ENCODE measurements around the gene FGF1. TPM values are rescaled to one million over a fixed set of nuclear protein-coding genes. Genes with fewer than 3 reads are reported as not detected.
"Not testable (repeated sequence)": the region's sequence is repeated elsewhere in the genome, so short reads cannot be mapped to it uniquely, and the experiment has no call there.

Gene FGF1
- total RNA-seq, 1 donor from 2014 or later = 0.88 TPM

DNA sequence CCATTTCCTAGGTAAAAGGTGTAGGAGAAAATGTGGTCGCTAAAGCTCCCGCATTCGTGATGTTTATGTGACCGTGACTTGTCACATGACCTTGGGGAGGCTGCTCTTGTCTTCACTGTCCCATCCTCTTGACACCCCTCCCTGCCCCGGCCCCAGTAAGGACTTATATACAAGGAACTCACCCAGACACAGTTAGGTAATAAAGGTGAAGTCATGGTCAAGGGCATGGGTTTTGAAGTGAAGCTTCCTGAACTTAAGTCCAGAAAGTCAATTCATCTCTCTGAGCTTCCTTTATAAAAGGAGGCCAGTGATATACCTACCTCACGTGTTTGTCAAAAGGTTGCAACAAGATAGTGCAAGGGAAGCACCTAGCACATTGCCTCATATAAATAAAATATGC lies 17.6 kb downstream of the FGF1 start:
- peak; percentile 19 for ATAC-seq

DNA sequence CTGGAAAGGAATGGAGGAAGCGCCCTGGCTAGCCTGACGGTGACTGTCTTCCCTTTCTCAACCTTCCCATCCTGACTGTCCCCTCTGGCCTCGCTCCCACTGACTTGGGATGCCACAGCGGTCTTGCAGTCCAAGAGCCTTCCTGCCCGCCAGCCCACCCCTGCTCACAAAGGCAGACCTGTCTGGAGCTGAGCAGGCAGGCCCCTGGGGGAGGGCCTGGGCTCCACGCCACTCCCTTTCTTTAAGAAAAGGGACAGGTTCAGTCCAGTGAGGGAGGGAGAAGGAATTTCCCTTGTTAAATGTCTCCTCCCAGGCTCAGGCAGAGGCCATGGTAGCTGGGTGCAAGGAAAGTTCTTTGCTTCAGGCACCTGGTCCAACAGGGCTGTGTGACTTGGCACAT lies 18.1 kb downstream of the FGF1 start:
- ATAC-seq = peak; percentile 67

- no peak for ATAC-seq
These were observed 21.3 kb downstream of the FGF1 start for GRCh38 chr5:142664636-142665035.

GRCh38 chr5:142664067-142664466 lies 21.8 kb downstream of the FGF1 start:
- no peak for ATAC-seq

DNA sequence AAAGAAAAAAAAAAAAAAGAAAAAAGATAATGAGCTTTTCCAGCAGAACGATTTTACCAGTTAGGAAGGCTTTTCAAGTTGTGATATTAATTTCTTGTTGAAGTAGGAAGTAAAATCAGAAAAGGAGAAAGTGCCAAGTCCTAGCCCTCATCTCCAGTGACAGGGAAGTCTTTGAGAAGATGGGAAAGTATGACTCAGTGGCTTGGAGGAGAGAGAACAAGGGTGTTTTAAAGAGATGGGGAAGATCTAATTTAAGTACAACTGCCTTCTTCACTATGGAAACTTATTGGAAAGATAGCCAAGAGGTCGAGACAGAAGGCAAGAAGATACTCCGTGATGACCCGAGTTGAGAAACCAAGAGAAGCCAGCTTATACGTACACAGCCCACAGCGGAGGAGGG lies 22.6 kb downstream of the FGF1 start:
- no peak for ATAC-seq

- ATAC-seq = no peak
These were observed 23.9 kb downstream of the FGF1 start for GRCh38 chr5:142661957-142662356.

GRCh38 chr5:142661143-142661542 lies 24.7 kb downstream of the FGF1 start:
- no peak for ATAC-seq

- ATAC-seq = no peak
These were observed 25.2 kb downstream of the FGF1 start for GRCh38 chr5:142660731-142661130.

DNA sequence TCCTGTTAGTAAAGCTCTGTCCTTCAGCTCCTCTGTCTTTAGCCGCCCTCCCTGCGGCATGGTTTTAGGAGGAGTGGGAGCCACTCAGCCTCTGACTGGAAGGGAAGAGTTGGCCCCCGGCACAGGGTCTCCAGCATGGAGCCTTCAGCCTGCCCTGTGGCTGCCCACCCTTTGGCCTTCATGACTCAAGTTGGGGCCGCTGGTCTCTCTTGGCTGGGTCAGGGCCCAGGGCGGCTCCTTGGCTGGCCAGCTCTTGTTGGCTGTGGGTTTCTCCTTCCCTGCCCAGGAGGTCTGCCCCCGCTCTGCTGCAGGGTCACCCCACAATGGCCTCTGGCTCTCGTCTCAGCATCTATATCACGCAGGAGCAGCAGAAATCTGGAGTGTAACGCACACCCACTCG lies 25.7 kb downstream of the FGF1 start:
- no peak for ATAC-seq

DNA sequence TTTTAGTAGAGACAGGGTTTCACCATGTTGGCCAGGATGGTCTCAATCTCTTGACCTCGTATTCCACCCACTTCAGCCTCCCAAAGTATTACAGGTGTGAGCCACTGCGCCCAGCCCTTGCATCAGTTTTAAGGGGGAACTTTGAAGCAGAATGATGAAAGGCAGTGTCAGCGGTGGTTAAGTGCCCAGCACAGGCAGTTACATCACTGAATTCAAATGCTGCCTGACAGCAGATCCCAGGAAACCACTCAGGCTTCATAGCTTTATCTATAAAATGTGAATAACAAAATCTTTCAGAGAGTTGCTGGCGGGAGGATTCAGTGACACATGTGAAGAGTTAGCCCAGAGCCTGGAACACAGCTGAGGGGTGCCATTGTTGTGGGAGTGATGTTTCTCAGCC lies 26.5 kb downstream of the FGF1 start:
- no peak for ATAC-seq

DNA sequence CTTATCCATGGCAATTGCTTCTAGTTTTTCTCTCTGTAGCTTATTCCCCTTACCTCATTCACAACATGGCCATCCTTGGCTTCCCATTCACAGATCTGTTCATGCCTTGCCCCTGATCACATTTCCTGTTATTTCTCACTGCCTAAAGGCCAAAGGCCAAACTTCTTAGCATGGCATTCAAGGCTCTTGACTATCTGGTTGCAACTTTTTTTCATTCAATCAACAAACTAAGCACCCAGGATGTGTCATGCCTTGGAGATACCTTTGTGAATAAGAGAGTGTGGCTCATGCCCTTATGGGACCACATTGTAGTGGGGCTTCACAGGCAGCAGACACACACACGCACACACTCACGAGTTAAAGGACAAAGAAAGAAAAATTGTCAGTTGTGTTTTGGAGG lies 27.6 kb downstream of the FGF1 start:
- no peak for ATAC-seq

GRCh38 chr5:142657446-142657845 lies 28.4 kb downstream of the FGF1 start:
- no peak for ATAC-seq

DNA sequence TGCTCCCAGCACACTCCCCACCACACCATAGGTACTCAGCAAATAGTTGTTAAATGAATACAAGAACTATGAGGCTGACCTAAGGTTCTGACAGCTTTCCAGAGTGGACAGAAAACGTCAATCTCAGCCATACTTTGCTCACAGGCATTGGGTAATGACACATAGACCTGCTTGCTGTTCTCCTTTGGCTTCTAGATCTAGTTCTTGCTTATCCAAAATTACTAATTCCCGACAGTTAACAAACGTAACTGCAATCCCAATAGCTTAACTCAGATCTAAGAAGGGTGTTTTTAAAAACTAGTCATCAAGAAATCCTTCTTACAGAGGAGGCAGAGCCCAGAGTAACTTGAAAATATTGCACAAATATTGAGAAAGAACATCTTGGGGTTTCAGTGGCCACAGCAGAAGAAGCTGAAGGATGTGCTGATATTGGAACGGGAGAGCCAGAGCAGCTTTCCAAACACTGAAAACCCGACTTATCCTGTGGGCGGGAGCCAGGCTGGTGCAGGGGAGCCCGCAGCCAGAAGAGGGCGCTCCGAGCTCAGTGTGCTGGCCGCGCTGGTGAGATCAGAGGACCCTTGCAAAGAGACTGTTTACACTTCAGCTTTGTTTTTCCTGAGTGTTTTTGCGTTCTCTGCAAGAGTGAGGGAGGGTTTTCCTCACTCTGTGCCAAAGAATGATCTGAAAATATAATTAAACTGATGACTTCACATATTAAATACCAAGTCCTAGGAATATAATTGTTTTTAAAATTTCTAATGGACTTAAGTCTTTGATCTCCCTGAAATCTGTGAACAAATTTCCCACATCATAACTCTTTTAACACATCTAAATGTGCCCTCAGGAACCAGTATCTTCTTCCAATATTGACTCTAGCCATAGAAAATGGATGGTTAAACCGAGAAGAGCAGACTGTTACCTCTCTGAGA lies 30.3 kb downstream of the FGF1 start:
- ATAC-seq = peak; percentile 85

- no peak for ATAC-seq
These were observed 31.3 kb downstream of the FGF1 start for GRCh38 chr5:142654578-142655058.

DNA sequence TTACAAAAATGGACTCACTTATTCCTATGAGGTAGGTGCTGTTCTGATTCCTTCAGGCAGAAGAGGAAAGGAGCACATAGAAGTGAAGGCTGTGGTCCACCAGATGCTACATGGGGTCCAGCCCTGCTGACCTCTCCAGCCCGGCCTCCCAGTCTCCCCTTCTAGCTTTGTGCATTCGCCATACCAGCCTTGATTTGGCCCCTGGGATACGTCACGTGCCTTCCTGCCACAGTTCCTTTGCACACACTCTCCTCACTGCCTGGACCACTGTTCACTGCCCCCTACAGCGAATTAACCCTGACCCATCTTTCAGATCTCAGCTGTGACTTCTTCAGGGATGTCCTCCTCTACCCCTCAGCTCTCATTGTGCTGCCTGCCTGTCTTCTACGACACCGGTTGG lies 32.6 kb downstream of the FGF1 start:
- no peak for ATAC-seq

DNA sequence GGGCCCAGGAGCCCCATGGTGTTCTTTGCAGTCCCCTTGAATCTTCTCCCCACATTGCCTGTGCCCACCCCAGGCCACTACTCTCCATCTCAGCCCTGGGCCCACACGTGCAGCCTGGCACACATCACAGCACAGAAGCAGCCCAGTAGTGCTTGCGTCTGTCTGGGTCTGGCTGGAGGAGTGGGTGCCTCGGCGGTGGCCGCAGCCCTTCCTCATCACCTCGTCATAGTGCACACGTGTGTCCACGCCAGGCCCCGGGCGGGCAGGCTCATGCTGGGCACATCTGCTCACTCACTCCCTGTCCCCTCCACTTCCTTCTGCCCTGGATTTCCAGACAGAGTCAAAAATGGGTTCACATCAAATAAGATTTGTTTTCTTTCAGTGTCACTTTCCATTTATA lies 33.3 kb downstream of the FGF1 start:
- no peak for ATAC-seq

GRCh38 chr5:142650881-142651280 lies 35.0 kb downstream of the FGF1 start:
- ATAC-seq = no peak

DNA sequence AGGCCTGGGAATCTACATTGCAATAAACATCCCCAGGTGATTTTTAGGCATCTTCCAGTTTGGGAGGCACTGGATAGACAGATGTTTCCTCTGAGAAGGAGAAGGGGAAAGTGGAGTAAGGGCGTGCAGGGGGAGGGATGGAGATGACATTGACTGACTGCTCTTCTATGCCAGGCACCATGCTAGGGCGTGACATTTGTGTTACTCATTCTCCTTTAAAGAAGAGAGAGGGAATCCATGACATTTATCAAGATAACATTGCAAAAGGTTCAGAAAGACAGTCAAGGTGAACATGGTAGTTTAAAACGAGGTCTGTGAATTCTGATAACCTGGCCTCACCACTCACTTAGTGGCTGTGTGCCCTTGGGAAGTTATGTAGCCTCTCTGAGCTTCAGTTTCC lies 35.8 kb downstream of the FGF1 start:
- no peak for ATAC-seq

DNA sequence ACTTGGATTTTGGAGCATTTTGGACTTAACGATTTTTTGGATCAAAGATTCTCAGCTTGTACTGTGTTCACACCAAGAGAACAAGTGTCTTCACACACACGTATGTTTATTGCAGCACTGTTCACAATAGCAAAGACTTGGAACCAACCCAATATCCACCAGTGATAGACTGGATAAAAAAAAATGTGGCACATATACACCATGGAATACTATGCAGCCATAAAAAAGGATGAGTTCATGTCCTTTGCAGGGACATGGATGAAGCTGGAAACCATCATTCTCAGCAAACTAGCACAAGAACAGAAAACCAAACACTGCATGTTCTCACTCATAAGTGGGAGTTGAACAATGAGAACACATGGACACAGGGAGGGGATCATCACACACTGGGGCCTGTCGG lies 37.8 kb downstream of the FGF1 start:
- not testable (repeated sequence) for ATAC-seq

DNA sequence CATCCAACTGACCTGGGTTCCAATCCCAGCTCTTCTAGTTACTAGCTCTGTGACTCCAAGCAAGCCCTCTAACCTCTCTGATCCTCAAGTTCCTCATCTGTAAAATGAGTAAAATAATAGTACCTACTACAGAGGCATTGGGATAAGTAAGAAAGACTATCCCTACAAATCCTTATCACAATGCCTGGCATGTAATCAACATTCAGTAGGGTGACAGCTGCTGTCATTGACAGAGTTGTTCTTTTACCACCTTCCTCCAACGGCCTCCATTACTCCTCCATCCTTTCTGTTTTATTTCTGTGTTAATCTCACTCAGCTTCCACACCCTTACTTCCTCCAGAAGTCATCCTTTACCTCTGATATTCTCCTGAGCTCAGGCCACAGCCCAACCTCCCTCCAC lies 40.4 kb downstream of the FGF1 start:
- ATAC-seq = no peak

- peak; percentile 96 for ATAC-seq
These were observed 41.1 kb downstream of the FGF1 start for GRCh38 chr5:142644640-142645361.

DNA sequence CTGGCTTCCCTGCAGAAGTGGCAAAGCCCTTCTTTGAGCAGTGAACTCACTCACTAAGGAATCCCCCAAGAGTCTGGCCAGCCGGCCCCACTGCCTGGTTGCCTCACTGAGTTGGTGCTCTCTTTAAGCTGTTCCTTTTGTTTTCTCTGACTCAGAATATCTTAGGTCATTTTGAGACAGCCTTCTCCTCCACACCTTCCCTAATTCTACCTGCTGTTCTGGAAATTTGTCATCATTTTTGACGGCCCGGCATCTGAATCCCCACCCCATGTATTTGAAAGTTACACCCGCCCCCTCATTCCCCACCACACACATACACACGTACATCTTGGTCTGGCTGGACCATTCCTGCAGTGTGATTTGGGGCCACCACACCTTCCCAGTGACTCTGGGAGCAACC lies 41.8 kb downstream of the FGF1 start:
- peak; percentile 73 for ATAC-seq

GRCh38 chr5:142643634-142644033 lies 42.3 kb downstream of the FGF1 start:
- ATAC-seq = no peak

DNA sequence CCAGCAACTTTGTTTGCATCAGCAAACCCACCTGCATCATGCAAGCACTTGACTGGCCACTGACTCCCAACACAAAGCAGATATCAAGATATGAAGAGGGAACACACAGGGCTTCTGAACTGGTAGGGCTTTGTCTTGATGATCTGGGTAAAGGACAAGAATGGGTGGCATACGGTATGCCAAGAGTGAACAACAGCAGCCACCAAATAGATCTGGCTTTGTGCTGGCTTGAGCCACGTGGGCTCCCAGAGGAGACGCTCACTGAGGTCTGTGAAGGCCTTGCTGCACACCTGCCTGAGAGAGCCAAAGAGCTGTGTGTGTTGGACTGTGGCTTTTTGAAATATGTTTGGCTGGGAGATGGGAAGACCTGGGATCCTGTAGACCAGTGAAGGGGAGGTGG lies 43.5 kb downstream of the FGF1 start:
- no peak for ATAC-seq

All from esophagus mucosa (tissue), 1 donor.